HCT116 (cell line): ENCODE results near the gene IL26.

Source experiments
- ATF3 ChIP-seq: IDR thresholded peaks from 2 replicates; pipeline ENCODE4 v1.6.1; 2012
- CEBPB ChIP-seq: IDR thresholded peaks from 2 replicates; pipeline ENCODE4 v1.6.1; 2012; ENCODE audit warnings: low read depth
- CTCF ChIP-seq, 3 experiments: fragments of 200-600 bp in 1 of 3; sonication (generic) in 1 of 3; IDR thresholded peaks in 2 of 3; conservative IDR thresholded peaks in 1 of 3; 2 replicates each; pipeline ENCODE4 v1.5.1; 2012 to 2017; ENCODE audit warnings: low read depth in 2 of 3, low read length in 2 of 3, antibody characterized with exemption in 1 of 3, borderline replicate concordance in 1 of 3, control low read depth in 1 of 3, mild to moderate bottlenecking in 1 of 3, mixed read lengths in 1 of 3, mixed run types in 1 of 3, moderate library complexity in 1 of 3; ENCODE audit not compliant: insufficient read depth in 1 of 3
- EZH2 ChIP-seq: fragments of 200-600 bp; sonication (generic); IDR thresholded peaks from 2 replicates; pipeline ENCODE4 v1.6.1; 2017; ENCODE audit warnings: antibody characterized with exemption, mixed run types
- EZH2phosphoT487 ChIP-seq: fragments of 200-600 bp; IDR thresholded peaks from 2 replicates; pipeline ENCODE4 v1.6.1; 2018; ENCODE audit warnings: antibody characterized with exemption, borderline replicate concordance
- JUND ChIP-seq: IDR thresholded peaks from 2 replicates; pipeline ENCODE4 v1.6.1; 2012
- MAX ChIP-seq: IDR thresholded peaks from 2 replicates; pipeline ENCODE4 v1.6.1; 2012
- POLR2A ChIP-seq: IDR thresholded peaks from 2 replicates; pipeline ENCODE4 v1.7.0; 2011; ENCODE audit warnings: borderline replicate concordance; ENCODE audit not compliant: insufficient read depth, insufficient read length; ENCODE audit errors: extremely low read depth
- POLR2AphosphoS5 ChIP-seq: IDR thresholded peaks from 2 replicates; pipeline ENCODE4 v1.6.1; 2011; ENCODE audit warnings: mild to moderate bottlenecking, low read depth, low read length, moderate library complexity
- SIN3A ChIP-seq: IDR thresholded peaks from 2 replicates; pipeline ENCODE4 v1.6.1; 2012; ENCODE audit warnings: low read depth
- YY1 ChIP-seq: IDR thresholded peaks from 2 replicates; pipeline ENCODE4 v1.6.1; 2011; ENCODE audit warnings: low read length, low read depth, moderate library complexity, mild to moderate bottlenecking; ENCODE audit not compliant: insufficient replicate concordance; ENCODE audit errors: extremely low read depth

- no peak for TF ChIP-seq YY1
- TF ChIP-seq ATF3: no peak
- no peak for TF ChIP-seq POLR2AphosphoS5
- no peak for TF ChIP-seq EZH2
- no peak for TF ChIP-seq CTCF (IDR thresholded peaks at IDR 0.05 in 2 of 3, conservative IDR thresholded peaks at IDR 0.05 in 1 of 3; ENCODE audit: borderline replicate concordance in 1 of 3, insufficient read depth in 1 of 3, low read depth in 2 of 3, low read length in 2 of 3)
- TF ChIP-seq POLR2A: no peak
- TF ChIP-seq JUND: no peak
- TF ChIP-seq MAX: no peak
- no peak for TF ChIP-seq CEBPB
- TF ChIP-seq SIN3A: no peak
- no peak for TF ChIP-seq EZH2phosphoT487
Measured at GRCh38 chr12:68271346-68271745, 45.7 kb upstream of the IL26 start.
